GM20000 (cell line): ENCODE data around the gene PPP1R13L.

Experiments used
- DNase-seq: peaks from one replicate; pipeline ENCODE4 v3.0.0; 2012; ENCODE audit warnings: low spot score
- TF ChIP-seq, protein P1 (sequence below): IDR thresholded peaks from 2 replicates; pipeline ENCODE4 v1.5.1; 2012; ENCODE audit warnings: mild to moderate bottlenecking, control low read depth; ENCODE audit errors: extremely low read depth, missing control alignments

Gene PPP1R13L

DNA sequence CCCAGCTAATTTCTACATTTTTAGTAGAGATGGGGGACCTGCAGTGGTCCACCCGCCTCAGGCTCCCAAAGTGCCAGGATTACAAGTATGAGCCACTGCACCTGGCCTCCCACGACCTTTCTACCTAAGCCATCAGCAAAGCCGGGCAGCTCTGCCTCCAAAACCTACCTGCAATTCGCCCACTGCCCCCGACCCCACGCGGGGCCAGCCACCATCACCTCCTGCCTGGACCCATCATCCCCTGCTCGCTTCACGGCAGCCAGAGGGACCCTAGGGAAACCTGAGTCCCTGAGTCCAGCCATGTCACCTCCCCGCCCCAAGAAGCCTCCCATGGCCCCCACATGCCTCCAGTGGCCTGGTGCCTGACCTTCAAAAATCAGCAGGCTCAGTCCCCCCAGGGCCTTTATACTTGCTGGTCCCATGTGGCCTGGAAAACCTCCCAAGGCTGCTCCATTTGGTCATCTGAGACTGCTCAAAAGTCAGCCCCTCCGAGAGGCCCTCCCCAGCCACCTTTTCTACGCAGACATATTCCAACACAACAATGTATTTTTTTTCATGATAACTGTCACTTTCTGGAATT lies 46.6 kb downstream of the PPP1R13L start:
- DNase-seq, result no peak
- TF ChIP-seq, protein P1, sequence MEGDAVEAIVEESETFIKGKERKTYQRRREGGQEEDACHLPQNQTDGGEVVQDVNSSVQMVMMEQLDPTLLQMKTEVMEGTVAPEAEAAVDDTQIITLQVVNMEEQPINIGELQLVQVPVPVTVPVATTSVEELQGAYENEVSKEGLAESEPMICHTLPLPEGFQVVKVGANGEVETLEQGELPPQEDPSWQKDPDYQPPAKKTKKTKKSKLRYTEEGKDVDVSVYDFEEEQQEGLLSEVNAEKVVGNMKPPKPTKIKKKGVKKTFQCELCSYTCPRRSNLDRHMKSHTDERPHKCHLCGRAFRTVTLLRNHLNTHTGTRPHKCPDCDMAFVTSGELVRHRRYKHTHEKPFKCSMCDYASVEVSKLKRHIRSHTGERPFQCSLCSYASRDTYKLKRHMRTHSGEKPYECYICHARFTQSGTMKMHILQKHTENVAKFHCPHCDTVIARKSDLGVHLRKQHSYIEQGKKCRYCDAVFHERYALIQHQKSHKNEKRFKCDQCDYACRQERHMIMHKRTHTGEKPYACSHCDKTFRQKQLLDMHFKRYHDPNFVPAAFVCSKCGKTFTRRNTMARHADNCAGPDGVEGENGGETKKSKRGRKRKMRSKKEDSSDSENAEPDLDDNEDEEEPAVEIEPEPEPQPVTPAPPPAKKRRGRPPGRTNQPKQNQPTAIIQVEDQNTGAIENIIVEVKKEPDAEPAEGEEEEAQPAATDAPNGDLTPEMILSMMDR, result no peak

DNA sequence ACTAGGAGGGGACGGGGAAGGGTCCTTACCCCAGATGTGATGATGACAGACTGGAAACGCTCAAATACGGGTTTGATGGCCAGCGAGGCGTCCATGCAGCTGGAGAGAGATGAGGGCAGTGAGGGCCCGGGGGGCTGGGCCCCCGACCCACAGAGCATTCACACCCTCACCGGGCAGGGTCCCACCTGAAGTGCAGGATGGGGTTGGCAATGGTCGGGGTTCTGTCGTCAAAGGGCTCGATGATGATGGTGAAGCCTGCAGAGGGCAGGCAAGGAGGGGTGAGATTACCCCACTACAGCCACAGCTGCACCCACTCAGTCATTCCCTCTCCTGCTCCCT lies 47.5 kb downstream of the PPP1R13L start:
- no peak for DNase-seq
- TF ChIP-seq, protein P1, result no peak

DNA sequence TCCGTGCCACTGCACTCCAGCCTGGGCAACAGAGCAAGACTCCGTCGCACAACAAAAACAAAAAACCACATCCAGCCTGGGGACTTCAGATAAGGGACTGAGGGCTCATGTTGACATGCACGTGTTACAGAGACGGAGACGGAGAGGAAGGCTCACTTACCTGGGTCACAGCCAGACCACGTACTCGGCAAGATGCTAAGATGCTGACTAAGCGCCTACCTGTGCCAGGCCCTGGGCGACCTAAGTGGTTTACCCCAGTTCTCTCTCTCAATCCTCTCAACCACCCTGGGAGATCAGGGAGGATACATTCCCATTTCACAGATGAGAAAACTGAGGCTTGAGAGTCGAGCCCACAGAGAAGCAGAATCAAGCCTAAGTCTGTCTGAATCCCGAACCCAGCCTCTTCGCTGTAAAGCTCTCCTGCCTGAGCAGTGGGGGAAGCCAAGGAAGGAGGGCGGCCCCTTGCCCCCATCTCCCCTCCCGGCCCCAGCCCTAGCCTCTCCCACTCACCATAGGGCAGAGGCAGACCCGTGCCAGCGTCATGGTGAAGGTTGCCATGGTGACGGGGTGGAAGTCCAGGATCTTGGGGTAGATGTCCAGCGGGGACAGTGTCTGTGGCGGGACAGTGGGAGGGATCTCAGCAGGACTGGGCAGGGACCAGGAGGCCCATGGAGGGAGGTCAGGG lies 48.0 kb downstream of the PPP1R13L start:
- no peak for DNase-seq
- TF ChIP-seq, protein P1, result no peak

DNA sequence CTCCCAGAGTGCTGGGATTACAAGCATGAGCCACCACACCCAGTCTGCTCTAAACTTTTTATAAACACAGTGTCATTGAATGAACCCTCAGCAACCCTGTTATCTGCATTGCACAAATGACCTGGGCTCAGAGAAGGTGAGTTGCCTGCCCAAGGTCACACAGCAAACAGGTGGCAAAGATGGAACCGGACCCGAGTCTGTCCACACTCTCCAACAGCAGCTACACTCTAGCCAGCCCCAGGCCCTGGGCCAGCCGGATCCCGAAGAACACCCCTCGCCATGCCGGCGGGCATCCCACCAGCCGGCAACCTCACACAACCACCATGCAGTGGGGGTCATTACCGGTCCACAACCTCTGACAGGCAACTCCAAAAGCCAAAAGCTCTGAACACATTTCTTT lies 49.0 kb downstream of the PPP1R13L start:
- DNase-seq, result no peak
- TF ChIP-seq, protein P1, result no peak

DNA sequence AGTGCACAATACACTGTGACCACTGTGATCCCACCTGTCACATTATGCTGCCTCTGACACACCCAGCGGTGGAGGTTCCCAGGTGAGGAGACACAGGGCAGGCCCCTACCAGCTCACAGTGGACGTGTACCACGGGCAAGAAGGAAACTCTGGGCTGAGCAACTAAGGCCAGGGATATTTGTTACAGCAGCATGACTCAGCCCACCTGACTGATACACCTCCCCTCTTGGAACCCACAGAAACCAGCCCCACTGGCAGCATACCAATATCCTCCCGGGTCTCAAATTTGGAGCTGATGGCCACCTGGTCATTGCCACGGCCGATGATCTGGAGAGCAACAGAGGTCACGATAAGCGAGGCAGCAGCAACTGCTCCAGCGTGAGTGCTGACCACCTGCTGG lies 49.5 kb downstream of the PPP1R13L start:
- DNase-seq, result no peak
- TF ChIP-seq, protein P1, result no peak

DNA sequence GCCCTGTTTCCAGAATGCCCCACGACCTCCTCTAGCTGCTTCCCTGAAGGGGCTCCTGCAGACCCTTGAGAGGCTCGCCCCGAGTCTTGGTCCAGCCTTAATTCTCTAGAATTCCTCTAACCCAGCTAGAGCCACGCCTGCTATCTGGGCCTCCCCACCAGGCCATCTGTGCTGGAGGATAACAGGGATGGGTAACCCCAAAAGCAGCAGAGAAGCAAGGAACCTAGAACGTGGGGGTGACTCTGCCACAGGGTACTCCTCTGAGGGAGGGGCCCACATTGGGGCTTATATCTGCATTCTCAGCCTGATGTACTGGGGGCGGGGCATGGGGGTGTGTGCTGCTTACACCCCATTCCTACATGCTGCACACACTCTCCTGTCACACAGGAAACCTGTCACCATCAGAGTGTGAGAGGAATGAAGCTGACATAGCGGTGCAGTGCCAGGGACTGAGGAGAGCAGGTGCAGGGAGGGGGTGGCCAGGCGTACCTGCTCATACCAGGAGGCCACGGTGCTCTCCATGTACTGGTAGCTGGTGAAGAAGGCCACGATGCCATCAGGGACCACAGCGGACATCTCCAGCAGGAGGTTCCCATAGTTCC lies 50.5 kb downstream of the PPP1R13L start:
- TF ChIP-seq, protein P1, result no peak
- no peak for DNase-seq
